ENCODE results near the gene DPAGT1. TPM values are rescaled to one million over a fixed set of nuclear protein-coding genes. Genes with fewer than 3 reads are reported as not detected.
A peak's percentile ranks its signal among the peaks of the same experiment; 100 is the strongest.
"Not testable (repeated sequence)": the region's sequence is repeated elsewhere in the genome, so short reads cannot be mapped to it uniquely, and the experiment has no call there.

DPAGT1 gene
- total and polyA plus RNA-seq, 7 experiments from 2014 or later: 21.9 to 63.9 (median 32.6) TPM

DNA sequence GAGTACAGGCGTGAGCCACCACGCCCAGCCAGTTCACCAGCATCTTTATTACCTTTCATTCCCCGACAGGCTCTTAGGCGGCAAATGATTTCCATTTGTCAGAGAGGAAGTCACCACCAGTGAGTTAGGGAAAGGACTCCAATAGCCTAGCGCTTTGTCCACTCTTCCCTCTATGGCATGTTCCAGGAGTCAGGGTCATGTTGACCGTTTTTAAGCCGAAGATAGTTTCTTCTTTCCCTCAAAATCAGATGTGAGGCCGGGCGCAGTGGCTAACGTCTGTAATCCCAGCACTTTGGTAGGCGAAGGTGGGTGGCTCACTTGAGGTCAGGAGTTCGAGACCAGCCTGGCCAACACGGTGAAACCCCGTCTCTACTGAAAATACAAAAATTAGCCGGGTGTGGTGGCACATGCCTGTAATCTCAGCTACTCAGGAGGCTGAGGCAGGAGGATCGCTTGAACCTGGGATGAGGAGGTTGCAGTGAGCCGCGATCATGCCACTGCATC, 1.6 kb upstream of the DPAGT1 start:
- not testable (repeated sequence) for H3K4me3 ChIP-seq (ENCODE audit: low read length); H3K36me3 Mint-ChIP-seq; DNase-seq; H3K36me3 ChIP-seq (ENCODE audit: control insufficient read depth in 2 of 3, insufficient read depth in 3 of 3, low read length in 3 of 3); ATAC-seq; H3K27me3 Mint-ChIP-seq; H3K9me3 ChIP-seq (ENCODE audit: control insufficient read depth in 2 of 3, low read length in 3 of 3); H3K9me3 Mint-ChIP-seq; H3K27me3 ChIP-seq (ENCODE audit: control insufficient read depth in 2 of 2, insufficient read depth in 2 of 2, low read length in 2 of 2)
- Mint-ChIP-seq H3K27ac (peak overlapping the region; percentile 98 to 100 (median 99)), H3K4me3 (peak overlapping the region; percentile 53 to 100 (median 94)), H3K4me1 (peaks cover 24 to 67% (median 50%) of the 10 kb centered on the region in 7 donors)
- Histone ChIP-seq H3K27ac (ENCODE audit: low read depth, low read length) (peak overlapping the region; percentile 95), H3K4me1 (ENCODE audit: control insufficient read depth in 2 of 2, insufficient read depth in 2 of 2, low read length in 2 of 2) (peaks cover 22 to 27% of the 10 kb centered on the region in 2 donors)
- intact Hi-C loops (cut with micrococcal nuclease): loop anchor here (2.0 to 5.0 kb wide), 7 partner anchors 72 to 1871 kb away; partner anchors contain the start of genes BCL9L (in 1 of the 2), CENATAC (in 1 of the 2), DDX6 (in 1 of the 2) and KMT2A (in 1 of the 2)
- ChIA-PET POLR2A (interaction anchor here (0.7 to 20.2 kb wide), 11 partner anchors 9 to 534 kb away, joined by 3 to 435 read pairs (median 4); partner anchors contain the start of genes CENATAC, HINFP, HMBS and RPS25), CTCF (interaction anchor here (0.7 to 1.8 kb wide), 6 partner anchors 13 to 235 kb away, joined by 3 to 9 read pairs (median 4); partner anchors contain the start of genes HINFP, HMBS and RPS25)

DNA sequence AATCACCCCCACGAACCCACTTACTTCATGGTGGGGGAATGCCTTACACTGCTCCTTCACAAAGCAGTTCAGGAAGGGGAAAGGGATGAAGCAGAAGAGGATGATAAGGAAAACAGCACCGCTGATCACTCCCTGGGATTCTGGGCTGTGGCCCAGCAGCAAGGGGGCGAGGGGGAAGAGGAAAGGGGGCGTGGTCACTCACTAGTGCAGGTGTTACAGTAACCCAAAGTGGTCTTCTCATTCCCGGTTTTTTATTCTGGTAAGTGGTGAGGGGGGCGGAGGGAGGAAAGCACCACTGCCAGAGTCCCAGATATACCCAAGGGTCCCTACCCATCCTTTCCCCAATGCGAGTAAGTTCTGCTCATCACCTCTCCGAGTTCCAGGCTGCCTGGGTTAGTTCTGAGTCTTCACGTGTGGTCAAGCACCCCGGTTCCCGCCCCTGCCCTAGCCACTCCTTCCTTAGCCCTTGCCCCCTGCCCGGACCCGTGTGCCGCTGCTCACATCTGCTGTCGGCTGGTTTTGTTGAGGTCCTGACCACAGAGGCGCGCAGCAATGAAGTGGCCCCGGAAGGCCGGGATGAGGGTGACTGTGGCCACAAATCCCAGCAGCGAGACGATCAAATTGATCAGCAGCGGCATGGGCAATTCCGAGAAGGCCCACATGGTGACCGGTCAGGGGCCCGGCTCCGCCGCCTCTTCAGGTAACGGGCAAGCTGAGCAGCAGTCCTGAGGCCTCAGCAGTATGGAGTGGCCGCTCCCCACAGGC, 477 bp downstream of the DPAGT1 start:
- CTCF ChIA-PET: interaction anchor here (0.9 to 1.8 kb wide), 9 partner anchors 11 to 204 kb away, joined by 3 to 9 read pairs (median 4); partner anchors contain the start of genes CBL, HINFP and NLRX1
- peaks cover 9 to 21% (median 17%) of the 10 kb centered on the region in 3 experiments for H3K36me3 ChIP-seq (ENCODE audit: control insufficient read depth in 2 of 3, insufficient read depth in 3 of 3, low read length in 3 of 3)
- ATAC-seq: no peak
- Mint-ChIP-seq H3K9me3 (no peaks in the 10 kb centered on the region), H3K36me3 (peaks cover 4 to 17% (median 11%) of the 10 kb centered on the region in 5 donors), H3K27me3 (no peaks in the 10 kb centered on the region), H3K4me3 (peak overlapping the region; percentile 91 to 100 (median 96)), H3K27ac (peak overlapping the region; percentile 98 to 100 (median 99)), H3K4me1 (peaks cover 22 to 60% (median 49%) of the 10 kb centered on the region in 7 donors)
- intact Hi-C loops (cut with micrococcal nuclease): loop anchor here (1.0 to 5.0 kb wide), 9 partner anchors 16 to 1869 kb away; partner anchors contain the start of genes CENATAC (in 2 of the 2), VPS11 (in 2 of the 2), BCL9L (in 1 of the 2) and DDX6 (in 1 of the 2)
- H3K9me3 ChIP-seq (ENCODE audit: control insufficient read depth in 2 of 3, low read length in 3 of 3): no peaks in the 10 kb centered on the region
- H3K4me3 ChIP-seq (ENCODE audit: low read length): peak overlapping the region; percentile 79
- peak overlapping the region; percentile 95 for H3K27ac ChIP-seq (ENCODE audit: low read depth, low read length)
- no peak for DNase-seq
- no peaks in the 10 kb centered on the region for H3K27me3 ChIP-seq (ENCODE audit: control insufficient read depth in 2 of 2, insufficient read depth in 2 of 2, low read length in 2 of 2)
- peaks cover 16 to 20% of the 10 kb centered on the region in 2 donors for H3K4me1 ChIP-seq (ENCODE audit: control insufficient read depth in 2 of 2, insufficient read depth in 2 of 2, low read length in 2 of 2)
- POLR2A ChIA-PET: interaction anchor here (0.8 to 20.2 kb wide), 20 partner anchors 10 to 760 kb away, joined by 3 to 435 read pairs (median 5); partner anchors contain the start of genes ABCG4, CENATAC, HINFP and HMBS

DNA sequence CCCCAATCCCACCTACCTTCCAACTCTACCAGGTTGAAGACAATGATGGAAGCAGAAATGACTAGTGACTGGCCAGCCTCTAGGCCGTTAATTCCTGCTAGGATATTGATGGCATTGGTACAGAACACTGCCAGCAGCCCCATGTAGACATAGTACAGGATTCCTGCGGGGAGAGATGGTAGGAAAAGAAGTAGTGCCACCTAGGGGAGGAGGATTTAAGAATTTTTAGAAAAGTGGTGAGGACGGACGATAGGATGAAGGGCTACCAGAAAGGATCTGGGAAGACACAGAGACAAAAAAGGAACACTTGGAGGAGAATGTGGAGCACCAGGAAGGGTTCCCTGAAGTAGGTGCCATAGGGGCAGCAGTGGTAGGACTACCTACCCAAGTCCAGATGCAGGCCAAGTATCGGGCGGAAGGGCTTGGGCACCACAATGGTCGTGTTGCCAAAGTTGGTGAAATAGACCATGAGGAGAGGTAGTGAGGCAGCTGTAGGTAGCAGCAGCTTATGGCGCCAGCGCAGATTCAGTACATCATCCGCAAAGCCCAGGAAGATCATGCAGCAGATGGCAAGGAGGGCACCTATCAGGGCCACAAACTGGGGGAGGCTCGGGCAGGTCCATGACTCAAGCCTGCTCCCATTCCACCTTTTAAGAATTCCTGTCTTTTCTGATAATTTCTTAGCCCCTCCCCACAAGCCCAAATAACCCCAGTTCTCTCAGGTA, 1.2 kb downstream of the DPAGT1 start:
- Mint-ChIP-seq H3K27me3 (peaks cover 0 to 2% (median 0%) of the 10 kb centered on the region in 5 donors), H3K36me3 (peaks cover 4 to 17% (median 13%) of the 10 kb centered on the region in 5 donors), H3K27ac (peak overlapping the region; percentile 53 to 99 (median 81)), H3K9me3 (peaks cover 0 to 2% (median 0%) of the 10 kb centered on the region in 11 donors), H3K4me3 (peak overlapping the region; percentile 91 to 100 (median 96)), H3K4me1 (peaks cover 18 to 64% (median 47%) of the 10 kb centered on the region in 7 donors)
- intact Hi-C loops (cut with micrococcal nuclease): loop anchor here (2.0 to 5.0 kb wide), 6 partner anchors 16 to 1868 kb away; partner anchors contain the start of genes BCL9L (in 1 of the 2), CENATAC (in 1 of the 2), DDX6 (in 1 of the 2) and HMBS (in 1 of the 2)
- Histone ChIP-seq H3K9me3 (ENCODE audit: control insufficient read depth in 2 of 3, low read length in 3 of 3) (no peaks in the 10 kb centered on the region), H3K4me1 (ENCODE audit: control insufficient read depth in 2 of 2, insufficient read depth in 2 of 2, low read length in 2 of 2) (peaks cover 21 to 26% of the 10 kb centered on the region in 2 donors), H3K27me3 (ENCODE audit: control insufficient read depth in 2 of 2, insufficient read depth in 2 of 2, low read length in 2 of 2) (no peaks in the 10 kb centered on the region), H3K36me3 (ENCODE audit: control insufficient read depth in 2 of 3, insufficient read depth in 3 of 3, low read length in 3 of 3) (peaks cover 9 to 21% (median 17%) of the 10 kb centered on the region in 3 experiments), H3K4me3 (ENCODE audit: low read length) (peak overlapping the region; percentile 79), H3K27ac (ENCODE audit: low read depth, low read length) (peak overlapping the region; percentile 95)
- ATAC-seq: no peak
- ChIA-PET POLR2A (interaction anchor here (1.3 to 20.2 kb wide), 3 partner anchors 14 to 33 kb away, joined by 3 to 435 read pairs (median 10); partner anchors contain the start of genes HINFP and VPS11), CTCF (interaction anchor here (1.2 kb wide), 1 partner anchor 16 kb away, joined by 4 read pairs; no protein-coding TSS in a partner anchor)
- no peak for DNase-seq

DNA sequence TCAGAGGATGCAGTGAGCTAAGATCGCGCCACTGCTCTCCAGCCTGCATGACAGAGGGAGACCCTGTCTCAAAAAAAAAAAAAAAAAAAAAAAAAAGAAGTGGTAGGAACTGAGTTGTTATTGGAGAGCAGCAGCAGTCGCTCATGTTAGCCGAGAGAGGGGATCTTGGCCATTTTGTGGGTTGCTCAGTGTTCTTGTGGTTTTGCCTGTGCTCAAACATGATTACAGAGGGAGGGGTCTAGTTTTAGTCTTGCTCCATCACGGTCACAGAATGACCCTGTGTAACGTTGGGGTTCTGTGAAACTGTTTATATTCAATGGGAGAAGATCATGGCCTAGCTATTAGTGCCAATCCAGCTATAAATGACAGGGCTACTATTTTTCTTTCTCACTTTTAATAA, 1.9 kb downstream of the DPAGT1 start:
- peak overlapping the region in 5 of 9 donors; percentile 18 to 99 (median 89) for H3K27ac Mint-ChIP-seq
- peaks cover 0 to 6% (median 0%) of the 10 kb centered on the region in 11 donors for H3K9me3 Mint-ChIP-seq
- Histone ChIP-seq H3K36me3 (ENCODE audit: control insufficient read depth in 2 of 3, insufficient read depth in 3 of 3, low read length in 3 of 3) (peaks cover 9 to 21% (median 17%) of the 10 kb centered on the region in 3 experiments), H3K4me1 (ENCODE audit: control insufficient read depth in 2 of 2, insufficient read depth in 2 of 2, low read length in 2 of 2) (peaks cover 21 to 26% of the 10 kb centered on the region in 2 donors), H3K27ac (ENCODE audit: low read depth, low read length) (no peak overlapping the region), H3K4me3 (ENCODE audit: low read length) (no peak overlapping the region), H3K9me3 (ENCODE audit: control insufficient read depth in 2 of 3, low read length in 3 of 3) (no peaks in the 10 kb centered on the region), H3K27me3 (ENCODE audit: control insufficient read depth in 2 of 2, insufficient read depth in 2 of 2, low read length in 2 of 2) (no peaks in the 10 kb centered on the region)
- peaks cover 4 to 19% (median 15%) of the 10 kb centered on the region in 5 donors for H3K36me3 Mint-ChIP-seq
- peaks cover 13 to 61% (median 44%) of the 10 kb centered on the region in 7 donors for H3K4me1 Mint-ChIP-seq
- no peak for ATAC-seq
- CTCF ChIA-PET: interaction anchor here (1.1 to 1.2 kb wide), 2 partner anchors 16 to 237 kb away, joined by 3 to 4 read pairs; no protein-coding TSS in a partner anchor
- no peak for DNase-seq
- intact Hi-C loops (cut with micrococcal nuclease): loop anchor here (2.0 to 5.0 kb wide), 6 partner anchors 15 to 1867 kb away; partner anchors contain the start of genes BCL9L (in 1 of the 2), CENATAC (in 1 of the 2), DDX6 (in 1 of the 2) and HMBS (in 1 of the 2)
- H3K4me3 Mint-ChIP-seq: peak overlapping the region in 9 of 10 donors; percentile 23 to 100 (median 96)
- H3K27me3 Mint-ChIP-seq: peaks cover 0 to 3% (median 0%) of the 10 kb centered on the region in 5 donors
- POLR2A ChIA-PET: interaction anchor here (0.6 to 20.2 kb wide), 7 partner anchors 13 to 467 kb away, joined by 3 to 435 read pairs (median 5); partner anchors contain the start of genes HINFP, HMBS and VPS11

DNA sequence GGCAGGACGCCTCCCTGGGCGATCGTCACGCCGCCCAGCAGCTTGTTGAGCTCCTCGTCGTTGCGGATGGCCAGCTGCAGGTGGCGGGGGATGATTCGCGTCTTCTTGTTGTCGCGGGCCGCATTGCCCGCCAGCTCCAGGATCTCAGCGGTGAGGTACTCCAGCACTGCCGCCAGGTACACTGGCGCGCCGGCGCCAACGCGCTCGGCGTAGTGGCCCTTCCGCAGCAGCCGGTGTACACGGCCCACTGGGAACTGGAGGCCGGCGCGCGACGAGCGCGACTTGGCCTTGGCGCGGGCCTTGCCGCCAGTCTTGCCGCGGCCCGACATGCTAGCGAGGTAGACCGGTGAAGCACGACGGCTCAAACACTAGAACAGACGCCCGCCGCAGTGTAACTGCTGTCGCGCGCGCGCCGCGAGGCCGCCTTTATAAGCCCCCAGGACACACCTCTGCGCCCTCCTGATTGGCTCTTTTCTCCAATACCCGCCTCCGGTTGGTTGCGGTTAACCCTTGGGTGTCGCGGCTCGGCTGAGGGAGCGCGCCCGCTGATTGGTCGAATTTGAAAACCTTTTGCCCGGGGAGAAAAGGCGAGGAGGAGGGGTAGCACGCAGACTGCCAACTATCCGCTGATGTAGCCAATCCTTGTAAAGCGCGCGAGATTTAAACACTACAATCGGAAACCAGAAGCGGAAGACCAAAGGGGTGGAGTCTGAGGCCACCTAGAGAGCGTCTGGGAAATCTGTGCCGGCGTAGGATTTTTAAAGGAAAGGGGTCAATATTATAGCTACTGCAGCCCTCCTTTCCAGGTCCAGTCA, 6.4 kb downstream of the DPAGT1 start:
- Mint-ChIP-seq H3K9me3 (peaks cover 0 to 6% (median 0%) of the 10 kb centered on the region in 11 donors), H3K27me3 (peaks cover 0 to 3% (median 0%) of the 10 kb centered on the region in 5 donors), H3K36me3 (peaks cover 4 to 40% (median 15%) of the 10 kb centered on the region in 5 donors), H3K4me1 (peaks cover 20 to 67% (median 37%) of the 10 kb centered on the region in 7 donors), H3K4me3 (peak overlapping the region; percentile 90 to 97 (median 93)), H3K27ac (peak overlapping the region; percentile 82 to 96 (median 88))
- Histone ChIP-seq H3K4me1 (ENCODE audit: control insufficient read depth in 2 of 2, insufficient read depth in 2 of 2, low read length in 2 of 2) (peaks cover 11 to 23% of the 10 kb centered on the region in 2 donors), H3K9me3 (ENCODE audit: control insufficient read depth in 2 of 3, low read length in 3 of 3) (no peaks in the 10 kb centered on the region), H3K36me3 (ENCODE audit: control insufficient read depth in 2 of 3, insufficient read depth in 3 of 3, low read length in 3 of 3) (peaks cover 9 to 21% (median 17%) of the 10 kb centered on the region in 3 experiments), H3K27me3 (ENCODE audit: control insufficient read depth in 2 of 2, insufficient read depth in 2 of 2, low read length in 2 of 2) (no peaks in the 10 kb centered on the region), H3K4me3 (ENCODE audit: low read length) (peak overlapping the region; percentile 94), H3K27ac (ENCODE audit: low read depth, low read length) (peak overlapping the region; percentile 75)
- DNase-seq: peak; percentile 96 to 100 (median 100)
- intact Hi-C loops (cut with micrococcal nuclease): loop anchor here (1.0 to 2.0 kb wide), 19 partner anchors 10 to 736 kb away; partner anchors contain the start of genes ABCG4 (in 2 of the 2), C2CD2L (in 2 of the 2), HINFP (in 2 of the 2) and HYOU1 (in 2 of the 2)
- peak; percentile 93 for ATAC-seq
- ChIA-PET POLR2A (interaction anchor here (0.6 to 20.2 kb wide), 32 partner anchors 8 to 685 kb away, joined by 3 to 435 read pairs (median 4); partner anchors contain the start of genes C2CD2L, CBL, CENATAC and HINFP), CTCF (interaction anchor here (0.6 to 1.6 kb wide), 7 partner anchors 10 to 870 kb away, joined by 3 to 6 read pairs (median 3); partner anchors contain the start of genes C2CD2L, HINFP, JAML and VPS11)

Measured in naive thymus-derived CD4-positive, alpha-beta T cell (primary cell).